UCSD-AML1 (cell line): ENCODE measurements around the gene TTC39A.

Experiments
- DNase-seq: peaks from one replicate; lab custom pipeline; 2025; ENCODE audit not compliant: unreplicated experiment; lab: John Stamatoyannopoulos, UW

Gene TTC39A

GRCh38 chr1:51299185-51299885, 31.0 kb downstream of the TTC39A start:
- no peak for DNase-seq

GRCh38 chr1:51298322-51298705, 32.0 kb downstream of the TTC39A start:
- DNase-seq = no peak

- no peak for DNase-seq
Measured at GRCh38 chr1:51297401-51298321, 32.7 kb downstream of the TTC39A start.

- DNase-seq = peak; percentile 90
Measured at GRCh38 chr1:51296383-51297357, 33.7 kb downstream of the TTC39A start.

- DNase-seq = no peak
Measured at GRCh38 chr1:51295926-51296325, 34.4 kb downstream of the TTC39A start.

- DNase-seq = peak; percentile 35
Measured at GRCh38 chr1:51294566-51295184, 35.7 kb downstream of the TTC39A start.

GRCh38 chr1:51293898-51294515, 36.4 kb downstream of the TTC39A start:
- DNase-seq = no peak

- DNase-seq = no peak
Measured at GRCh38 chr1:51290489-51290847, 39.9 kb downstream of the TTC39A start.

- DNase-seq = no peak
Measured at GRCh38 chr1:51289676-51290488, 40.5 kb downstream of the TTC39A start.

GRCh38 chr1:51288578-51288977, 41.8 kb downstream of the TTC39A start:
- no peak for DNase-seq

GRCh38 chr1:51287966-51288365, 42.4 kb downstream of the TTC39A start:
- no peak for DNase-seq

GRCh38 chr1:51285055-51285454, 45.3 kb downstream of the TTC39A start:
- no peak for DNase-seq

- peak; percentile 22 for DNase-seq
Measured at GRCh38 chr1:51284487-51284954, 45.8 kb downstream of the TTC39A start.

GRCh38 chr1:51283979-51284378, 46.4 kb downstream of the TTC39A start:
- no peak for DNase-seq

- no peak for DNase-seq
Measured at GRCh38 chr1:51282605-51283004, 47.8 kb downstream of the TTC39A start.

GRCh38 chr1:51281807-51282206, 48.6 kb downstream of the TTC39A start:
- DNase-seq = no peak

- no peak for DNase-seq
Measured at GRCh38 chr1:51280321-51280978, 49.9 kb downstream of the TTC39A start.

- no peak for DNase-seq
Measured at GRCh38 chr1:51276286-51276685, 54.1 kb downstream of the TTC39A start.

GRCh38 chr1:51274676-51275075, 55.7 kb downstream of the TTC39A start:
- DNase-seq = no peak
